Measurements from ENCODE around the gene MAOA. TPM values are rescaled to one million over a fixed set of nuclear protein-coding genes. Genes with fewer than 3 reads are reported as not detected.
A peak's percentile ranks its signal among the peaks of the same experiment; 100 is the strongest.
"Not testable (repeated sequence)": the region's sequence is repeated elsewhere in the genome, so short reads cannot be mapped to it uniquely, and the experiment has no call there.

MAOA gene
- polyA plus RNA-seq (2012; ENCODE audit: insufficient read depth, insufficient read length, low read depth): 4.8 TPM

GRCh38 chrX:43656005-43656494, at the start of gene MAOA:
Gene MAOA, plus strand, starts transcription at chrX:43656299. Its CDS starts 43 bp downstream, at chrX:43656342.
- DNase-seq: peak; percentile 34
- no peak for TF ChIP-seq CTCF (IDR thresholded peaks at IDR 0.05; ENCODE audit: low read depth, low read length)
- Histone ChIP-seq H3K9me3 (no peaks in the 10 kb centered on the region), H3K4me3 (ENCODE audit: low read depth, low read length) (peak within 1 kb of the TSS; percentile 47), H3K27me3 (no peaks in the 10 kb centered on the region; the same call in 1 of the 2 replicates), H3K36me3 (no peaks in the 10 kb centered on the region), H3K4me1 (no peaks in the 10 kb centered on the region)

- H3K36me3 ChIP-seq: no peaks in the 10 kb centered on the region
- no peaks in the 10 kb centered on the region for H3K27me3 ChIP-seq
- H3K4me3 ChIP-seq (ENCODE audit: low read depth, low read length): no peak overlapping the region
- DNase-seq: no peak
- no peak for TF ChIP-seq CTCF (IDR thresholded peaks at IDR 0.05; ENCODE audit: low read depth, low read length)
- no peaks in the 10 kb centered on the region for H3K9me3 ChIP-seq
- H3K4me1 ChIP-seq: no peaks in the 10 kb centered on the region
These were observed 43.7 kb upstream of the MAOA start for GRCh38 chrX:43612400-43612799.

- DNase-seq: no peak
- no peaks in the 10 kb centered on the region for H3K27me3 ChIP-seq
- H3K4me3 ChIP-seq (ENCODE audit: low read depth, low read length): no peak overlapping the region
- no peaks in the 10 kb centered on the region for H3K4me1 ChIP-seq
- no peaks in the 10 kb centered on the region for H3K9me3 ChIP-seq
- TF ChIP-seq CTCF (IDR thresholded peaks at IDR 0.05; ENCODE audit: low read depth, low read length): no peak
- H3K36me3 ChIP-seq: no peaks in the 10 kb centered on the region
These were observed 40.4 kb upstream of the MAOA start for GRCh38 chrX:43615660-43616059.

- Histone ChIP-seq H3K9me3 (no peaks in the 10 kb centered on the region), H3K4me3 (ENCODE audit: low read depth, low read length) (no peak overlapping the region), H3K27me3 (no peaks in the 10 kb centered on the region), H3K36me3 (no peaks in the 10 kb centered on the region), H3K4me1 (no peaks in the 10 kb centered on the region)
- no peak for TF ChIP-seq CTCF (IDR thresholded peaks at IDR 0.05; ENCODE audit: low read depth, low read length)
- no peak for DNase-seq
These were observed 37.5 kb upstream of the MAOA start for GRCh38 chrX:43618366-43619205.

- not testable (repeated sequence) for H3K4me3 ChIP-seq (ENCODE audit: low read depth, low read length); H3K4me1 ChIP-seq; H3K9me3 ChIP-seq; H3K36me3 ChIP-seq; DNase-seq; H3K27me3 ChIP-seq
These were observed 36.2 kb upstream of the MAOA start for GRCh38 chrX:43619861-43620260.

- DNase-seq: no peak
These were observed 29.0 kb upstream of the MAOA start for GRCh38 chrX:43627147-43627546.

More at GRCh38 chrX:43627147-43627546, 29.0 kb upstream of the MAOA start:
- Histone ChIP-seq H3K9me3 (no peaks in the 10 kb centered on the region), H3K4me1 (no peaks in the 10 kb centered on the region), H3K36me3 (no peaks in the 10 kb centered on the region), H3K4me3 (ENCODE audit: low read depth, low read length) (no peak overlapping the region), H3K27me3 (no peaks in the 10 kb centered on the region)
- no peak for TF ChIP-seq CTCF (IDR thresholded peaks at IDR 0.05; ENCODE audit: low read depth, low read length)
